Measurements from ENCODE around the gene CCDC77.

The CCDC77 gene

GRCh38 chr12:484096-484495, 82.7 kb downstream of the CCDC77 start:
- no peak for DNase-seq

DNA sequence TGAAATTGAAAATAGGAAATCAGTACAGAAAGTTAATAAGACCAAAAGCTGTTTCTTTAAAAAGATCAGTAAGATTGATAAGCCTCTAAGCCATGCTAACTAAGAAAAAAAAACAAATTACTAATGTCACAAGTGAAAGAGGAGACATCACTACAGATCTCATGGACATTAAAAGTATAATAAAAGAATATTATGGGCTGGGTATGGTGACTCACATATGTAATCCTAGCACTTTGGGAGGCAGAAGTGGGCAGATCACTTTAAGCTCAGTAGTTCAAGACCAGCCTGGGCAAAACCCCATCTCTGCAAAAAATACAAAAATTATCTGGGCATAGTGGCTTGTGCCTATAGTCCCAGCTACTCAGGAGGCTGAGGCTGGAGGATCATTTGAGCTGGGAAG, 88.8 kb downstream of the CCDC77 start:
- no peak for DNase-seq
